GM18511 (cell line): Measurements from ENCODE around the gene RPL10.
A peak's percentile ranks its signal among the peaks of the same experiment; 100 is the strongest.

ENCODE experiments used
- ATAC-seq: cut with Tn5 transposase; IDR thresholded peaks from one replicate; pipeline ENCODE4 v1.9.1; 2021; ENCODE audit warnings: mild to moderate bottlenecking, moderate library complexity; ENCODE audit not compliant: unreplicated experiment

The RPL10 gene

GRCh38 chrX:154397888-154398667 is at the start of gene RPL10:
Gene RPL10 (plus strand): TSS chrX:154398377. CDS start chrX:154398520, 143 bp downstream.
- peak; percentile 78 for ATAC-seq

- no peak for ATAC-seq
These were observed 49.4 kb upstream of the RPL10 start for GRCh38 chrX:154348646-154349358.

DNA sequence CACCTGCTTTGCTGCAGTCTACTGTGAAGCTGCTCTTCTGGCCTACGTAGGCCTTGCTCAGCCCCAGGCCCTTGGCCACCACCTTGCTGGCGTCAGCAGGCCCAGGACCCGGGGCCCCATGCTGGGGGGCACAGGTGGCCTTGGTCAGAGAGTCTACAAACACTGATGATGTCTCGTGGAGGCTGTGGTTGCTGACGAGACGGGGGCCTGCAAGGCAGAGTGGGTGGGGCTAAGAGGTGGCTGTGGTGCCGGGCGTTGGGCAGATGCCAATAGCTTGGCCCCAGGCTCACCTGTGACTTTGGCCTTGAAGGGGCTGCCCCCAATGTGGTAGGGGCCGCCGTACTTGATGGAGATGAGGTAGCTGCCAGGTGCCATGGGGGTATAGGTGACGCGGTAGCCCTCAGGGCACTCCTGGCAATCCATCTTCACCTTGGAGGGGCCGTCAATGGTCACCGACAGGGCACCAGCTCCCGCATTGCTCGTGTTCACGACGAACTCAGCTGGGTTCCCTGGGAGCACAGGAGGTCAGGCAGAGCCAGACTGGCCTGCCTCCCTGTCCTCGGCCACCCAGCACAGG is 48.7 kb upstream of the RPL10 start:
- ATAC-seq: no peak

DNA sequence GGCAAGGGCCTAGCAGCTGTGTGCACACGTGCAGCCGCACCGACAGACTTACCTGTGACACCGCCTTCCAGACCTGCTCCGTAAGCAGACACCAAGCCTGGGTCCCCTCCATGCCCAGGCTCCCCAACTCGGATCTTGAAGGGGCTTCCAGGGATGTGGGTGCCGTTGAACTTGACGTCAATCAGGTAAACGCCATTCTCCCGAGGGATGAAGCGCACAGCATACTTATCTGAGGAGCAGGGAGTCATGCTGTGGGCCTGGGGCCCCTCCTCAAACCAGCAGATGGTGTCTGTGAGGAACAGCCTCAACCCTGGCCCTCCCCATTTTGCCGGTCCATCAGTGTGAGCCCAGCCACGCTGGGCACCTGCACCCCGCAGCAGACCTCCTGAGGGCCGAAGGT is 48.2 kb upstream of the RPL10 start:
- no peak for ATAC-seq

DNA sequence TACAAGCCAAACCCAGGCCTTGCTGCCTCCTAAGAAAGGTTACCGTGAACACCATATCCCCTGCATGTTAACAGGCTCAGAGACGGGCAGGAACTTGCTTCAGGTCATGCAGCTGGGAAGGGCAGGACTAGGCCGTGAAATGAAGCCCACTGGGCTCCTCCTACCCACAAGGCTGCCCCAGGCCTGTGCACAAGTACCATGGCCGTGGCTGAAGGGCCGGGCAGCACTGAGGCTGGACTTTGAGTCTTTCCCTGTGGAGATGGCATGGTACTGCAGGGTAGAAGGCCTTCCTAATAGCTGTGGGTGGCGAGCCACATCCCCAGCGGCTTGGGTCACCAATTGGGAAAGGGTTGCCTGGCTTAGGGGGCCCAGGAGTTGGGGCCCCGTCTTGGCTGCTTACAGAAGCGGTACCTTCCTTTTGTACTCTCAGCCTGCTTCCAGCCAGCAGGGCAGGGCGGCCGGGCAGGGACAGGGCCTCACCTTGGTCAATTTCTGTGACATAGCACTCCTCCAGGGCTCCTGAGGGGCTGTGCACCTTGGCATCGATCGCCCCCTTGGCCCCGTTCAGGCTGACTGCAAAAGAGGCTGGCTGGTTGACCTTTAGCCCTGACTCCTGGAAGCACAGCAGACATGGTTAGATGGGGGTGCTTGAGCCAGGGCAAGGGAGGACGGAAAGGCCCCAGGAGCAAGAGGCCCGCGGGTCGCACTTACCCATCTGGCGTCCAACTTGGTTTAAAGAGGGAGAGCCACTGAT is 47.6 kb upstream of the RPL10 start:
- ATAC-seq: no peak

DNA sequence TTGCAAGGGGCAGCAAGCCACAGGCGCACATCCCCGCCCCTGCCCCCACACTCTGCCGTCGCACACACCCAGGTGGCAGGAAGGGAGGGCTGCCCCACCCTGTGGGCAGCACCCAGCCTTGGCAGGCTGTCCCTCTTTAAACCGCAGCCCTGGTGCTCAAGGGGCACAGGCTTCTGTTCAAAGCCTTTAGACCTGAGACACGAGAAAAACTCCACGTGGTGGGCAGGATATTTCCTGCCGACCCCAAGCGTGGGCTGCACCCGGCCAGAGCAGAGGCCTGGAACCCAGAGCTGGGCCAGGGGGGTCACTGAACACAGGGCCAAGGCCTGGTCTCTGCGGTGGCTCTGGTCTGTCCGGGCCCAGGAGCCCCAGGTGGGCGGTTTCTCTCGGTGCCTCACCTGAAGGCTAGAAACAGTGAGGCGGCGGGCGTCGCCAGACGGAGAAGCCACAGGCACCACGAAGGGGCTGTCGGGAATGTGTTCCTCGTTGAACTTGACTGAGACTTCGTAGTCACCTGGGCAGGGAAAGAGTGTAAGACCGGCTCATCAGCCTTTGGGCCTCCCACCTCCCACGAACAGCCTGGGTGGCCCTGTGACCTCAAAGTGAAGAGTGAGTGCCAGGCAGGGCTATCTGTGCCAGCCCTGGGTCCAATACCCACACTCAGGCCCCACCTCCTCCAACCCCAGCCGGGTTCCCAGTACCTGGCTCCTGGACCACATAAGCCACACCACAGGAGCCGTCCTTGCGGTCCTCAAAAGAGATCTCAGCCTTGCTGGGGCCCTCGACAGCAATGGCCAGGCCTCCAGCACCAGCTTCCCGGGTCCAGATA is 46.8 kb upstream of the RPL10 start:
- ATAC-seq: no peak

DNA sequence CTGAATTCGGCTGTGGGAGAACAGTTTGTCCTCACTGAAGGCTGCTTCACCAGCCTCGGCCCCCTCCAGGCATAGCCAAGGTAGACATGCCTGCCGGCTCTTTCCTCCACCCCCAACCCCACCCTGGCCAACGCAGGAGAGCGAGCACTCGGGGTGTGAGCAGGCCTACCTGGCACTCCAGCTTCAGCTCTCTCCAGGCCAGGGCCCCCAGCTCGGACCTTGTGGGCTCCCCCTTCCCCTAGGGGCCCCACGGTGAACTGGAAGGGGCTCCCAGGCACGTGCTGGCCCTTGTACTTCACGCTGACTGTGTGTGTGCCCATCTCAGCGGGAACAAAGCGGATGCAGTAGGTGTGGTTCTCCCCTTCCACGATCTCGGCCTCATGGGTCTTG is 46.2 kb upstream of the RPL10 start:
- no peak for ATAC-seq

- no peak for ATAC-seq
These were observed 45.7 kb upstream of the RPL10 start for GRCh38 chrX:154352466-154352865.

GRCh38 chrX:154353172-154353843 is 44.9 kb upstream of the RPL10 start:
- ATAC-seq: no peak

- ATAC-seq: no peak
These were observed 44.2 kb upstream of the RPL10 start for GRCh38 chrX:154354013-154354412.

DNA sequence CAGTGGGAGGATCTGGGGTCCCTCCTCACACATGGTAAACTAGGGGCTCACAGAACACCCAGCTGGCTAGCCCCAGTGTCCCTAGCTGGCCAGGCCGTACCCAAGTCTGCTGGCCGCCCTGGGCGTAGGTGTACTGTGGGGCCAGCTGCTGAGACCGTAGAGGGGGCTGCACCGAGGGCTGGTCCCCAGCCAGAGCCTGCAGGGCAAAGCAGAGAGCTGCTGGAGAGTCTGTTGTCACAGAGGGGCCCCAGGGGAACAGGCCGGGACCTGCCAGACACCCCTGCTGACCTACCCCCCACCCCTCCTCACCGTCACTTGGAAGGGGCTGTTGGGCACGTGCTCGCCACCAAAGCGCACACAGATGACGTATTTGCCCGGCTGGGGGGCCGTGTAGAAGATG is 43.7 kb upstream of the RPL10 start:
- ATAC-seq: no peak

DNA sequence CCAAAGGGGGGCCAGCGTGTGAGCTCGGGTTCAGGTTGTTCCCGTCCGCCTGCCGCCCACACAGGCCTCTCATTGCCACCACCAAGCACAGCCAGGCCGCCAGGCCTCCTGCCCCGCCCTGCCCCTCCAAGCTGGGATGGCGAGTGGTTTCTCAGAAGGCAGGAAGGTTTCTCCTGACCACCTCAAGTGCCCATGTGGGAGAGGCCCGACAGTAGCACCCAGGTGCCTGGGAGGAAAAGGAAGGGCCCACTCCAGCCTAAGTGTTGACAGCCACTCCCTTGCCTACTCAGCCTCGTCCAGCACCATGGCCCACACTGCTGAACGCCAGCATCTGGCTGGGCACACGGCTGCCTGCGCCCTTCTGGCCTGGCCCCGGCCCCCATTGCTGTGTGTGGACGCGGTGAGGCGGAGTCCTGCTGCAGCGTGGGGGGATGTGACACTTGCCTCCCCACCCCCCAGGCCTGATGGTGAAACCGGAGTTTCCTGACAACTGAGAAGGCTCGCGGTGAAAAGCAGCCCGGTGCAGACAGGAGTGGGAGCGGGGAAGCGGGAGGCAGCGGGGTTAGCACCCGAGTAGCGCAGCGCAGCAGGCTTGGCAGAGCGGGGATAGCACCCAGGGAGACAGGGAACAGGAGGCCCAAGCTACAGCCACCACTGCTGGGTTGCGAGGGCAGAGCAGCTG is 42.9 kb upstream of the RPL10 start:
- no peak for ATAC-seq

- ATAC-seq: no peak
These were observed 42.4 kb upstream of the RPL10 start for GRCh38 chrX:154355776-154356140.

GRCh38 chrX:154356596-154356995 is 41.6 kb upstream of the RPL10 start:
- ATAC-seq: no peak

DNA sequence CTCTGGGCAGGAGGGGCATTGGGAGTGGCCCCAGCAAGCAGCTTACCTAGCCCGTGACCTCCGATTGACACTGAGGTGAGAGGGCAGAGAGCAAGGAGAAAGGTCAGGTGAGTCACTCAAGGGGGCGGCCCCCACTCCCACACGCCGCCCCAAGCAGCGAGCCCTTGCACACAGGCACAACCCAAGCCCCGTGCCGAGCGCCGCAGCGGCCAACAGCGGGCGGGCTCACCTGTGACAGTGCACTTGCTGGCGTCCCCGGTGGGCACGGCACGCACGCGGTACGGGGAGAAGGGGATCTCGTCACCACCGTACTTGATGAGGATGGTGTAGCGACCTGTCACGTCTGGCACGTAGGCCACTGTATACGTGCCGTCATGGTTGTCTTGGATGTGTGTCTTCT is 41.0 kb upstream of the RPL10 start:
- no peak for ATAC-seq

DNA sequence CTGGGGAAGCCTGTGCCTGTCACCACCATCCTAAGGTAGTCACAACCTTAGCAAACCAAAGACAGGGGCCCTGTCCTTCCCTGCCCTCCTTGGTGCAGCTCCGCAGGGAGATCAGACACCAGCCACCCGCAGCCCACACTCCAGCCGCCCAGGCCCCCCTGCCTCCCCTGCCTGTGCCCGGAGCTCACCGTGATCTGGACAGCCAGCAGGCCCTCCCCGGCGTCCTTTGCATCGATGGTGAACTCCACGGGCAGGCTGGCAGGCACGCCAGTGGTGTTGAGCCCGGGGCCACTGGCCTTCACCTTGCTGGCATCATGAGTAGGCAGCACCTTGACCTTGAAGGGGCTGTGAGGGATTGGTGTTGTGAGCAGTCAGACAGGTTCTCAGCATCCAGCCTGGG is 40.2 kb upstream of the RPL10 start:
- no peak for ATAC-seq

GRCh38 chrX:154358829-154359228 is 39.3 kb upstream of the RPL10 start:
- ATAC-seq: no peak

- ATAC-seq: no peak
These were observed 38.6 kb upstream of the RPL10 start for GRCh38 chrX:154359362-154360154.
